NCI-H2196 treated with DMSO at 0.1 percent for 48 hours (cell line): ENCODE data around the gene ZNF629.

Experiments
- DNase-seq: peaks from one replicate; lab custom pipeline; 2025; ENCODE audit not compliant: unreplicated experiment; lab: John Stamatoyannopoulos, UW

The ZNF629 gene

DNA sequence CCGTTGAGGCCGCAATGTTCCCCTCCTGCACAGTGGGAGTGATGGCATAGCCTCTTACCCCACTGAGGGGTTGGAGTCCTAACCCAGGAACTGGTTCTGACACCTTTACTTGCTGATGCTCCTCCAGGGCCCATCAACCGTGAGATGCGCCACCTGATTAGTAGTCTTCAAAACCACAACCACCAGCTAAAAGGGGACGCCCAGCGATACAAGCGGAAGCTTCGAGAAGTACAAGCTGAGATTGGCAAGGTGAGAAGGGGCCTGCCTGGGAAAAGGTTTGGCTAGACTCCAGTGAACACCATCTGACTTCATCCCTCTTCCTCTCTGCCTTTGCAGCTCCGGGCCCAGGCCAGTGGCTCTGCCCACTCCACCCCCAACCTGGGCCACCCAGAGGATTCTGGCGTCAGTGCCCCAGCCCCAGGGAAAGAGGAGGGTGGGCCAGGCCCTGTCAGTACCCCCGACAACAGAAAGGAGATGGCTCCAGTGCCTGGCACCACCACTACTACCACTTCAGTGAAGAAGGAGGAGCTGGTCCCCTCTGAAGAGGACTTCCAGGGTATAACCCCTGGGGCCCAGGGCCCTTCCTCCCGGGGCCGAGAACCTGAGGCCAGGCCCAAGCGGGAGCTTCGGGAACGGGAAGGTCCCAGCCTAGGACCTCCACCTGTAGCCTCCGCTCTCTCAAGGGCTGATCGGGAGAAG, 19.1 kb downstream of the ZNF629 start:
- no peak for DNase-seq

DNA sequence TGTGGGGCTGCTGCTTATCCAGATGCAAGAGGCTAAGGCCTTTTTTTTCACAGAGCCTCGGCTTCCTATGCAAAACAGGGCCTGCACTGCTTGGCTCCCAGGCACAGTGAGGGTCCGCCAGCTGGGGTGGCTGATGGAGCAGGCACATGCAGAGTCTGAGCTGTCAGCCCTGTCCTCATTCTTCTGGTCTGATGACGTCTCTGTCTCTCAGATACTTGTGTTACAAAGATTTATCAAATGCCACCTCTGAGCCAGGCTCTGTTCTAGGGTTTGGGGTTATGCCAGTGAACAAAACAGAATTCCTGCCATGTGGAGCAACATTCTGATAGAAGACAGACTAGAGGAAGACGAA, 20.1 kb downstream of the ZNF629 start:
- no peak for DNase-seq

DNA sequence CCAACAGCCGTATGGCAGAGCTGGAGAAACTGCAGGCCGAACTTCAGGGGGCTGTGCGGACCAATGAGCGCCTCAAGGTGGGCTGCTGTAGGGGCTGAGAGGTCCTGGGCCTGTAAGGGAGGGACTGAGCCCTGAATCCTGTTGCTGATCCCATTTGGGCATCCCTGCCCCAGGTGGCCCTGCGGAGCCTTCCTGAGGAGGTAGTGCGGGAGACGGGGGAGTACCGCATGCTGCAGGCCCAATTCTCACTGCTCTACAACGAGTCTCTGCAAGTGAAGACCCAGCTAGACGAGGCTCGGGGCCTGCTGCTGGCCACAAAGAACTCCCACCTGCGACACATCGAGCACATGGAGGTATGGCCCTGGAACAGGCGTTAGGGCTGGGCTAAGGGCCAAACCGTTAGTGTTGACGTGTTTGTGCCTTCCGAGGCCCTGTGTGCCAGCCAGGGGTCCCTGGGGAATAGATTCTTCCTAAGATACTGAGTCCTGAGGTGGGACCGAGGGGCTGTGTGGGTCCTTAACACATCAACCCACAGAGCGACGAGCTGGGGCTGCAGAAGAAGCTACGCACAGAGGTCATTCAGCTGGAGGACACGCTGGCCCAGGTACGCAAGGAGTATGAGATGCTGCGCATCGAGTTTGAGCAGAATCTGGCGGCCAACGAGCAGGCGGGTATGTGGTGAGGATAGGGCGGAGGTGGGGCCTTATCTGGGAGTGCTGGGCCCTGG, 20.6 kb downstream of the ZNF629 start:
- no peak for DNase-seq

DNA sequence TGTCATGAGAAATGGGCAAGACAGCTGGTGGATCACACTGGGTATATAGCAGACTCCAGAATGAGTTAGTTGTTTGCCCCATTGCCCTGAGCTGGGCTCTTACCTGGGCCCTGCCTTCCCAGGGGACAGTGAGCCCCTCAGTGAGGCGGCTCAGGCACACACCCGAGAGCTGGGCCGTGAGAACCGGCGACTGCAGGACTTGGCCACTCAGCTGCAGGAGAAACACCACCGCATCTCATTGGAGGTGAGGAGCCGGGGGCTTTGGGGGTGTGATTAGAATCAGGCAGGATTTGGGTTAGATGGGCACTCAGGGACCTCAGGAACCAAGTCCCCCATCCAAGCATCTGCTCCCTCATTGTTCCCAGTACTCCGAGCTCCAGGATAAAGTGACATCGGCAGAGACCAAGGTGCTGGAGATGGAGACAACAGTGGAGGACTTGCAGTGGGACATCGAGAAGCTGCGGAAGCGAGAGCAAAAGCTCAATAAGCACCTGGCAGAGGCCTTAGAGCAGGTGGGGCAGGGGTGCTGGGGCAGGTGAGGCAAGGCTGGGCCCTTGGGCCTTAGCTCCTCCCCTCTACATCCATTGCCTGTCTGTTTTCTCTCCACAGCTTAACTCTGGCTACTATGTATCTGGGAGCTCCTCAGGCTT, 22.1 kb downstream of the ZNF629 start:
- DNase-seq = no peak

DNA sequence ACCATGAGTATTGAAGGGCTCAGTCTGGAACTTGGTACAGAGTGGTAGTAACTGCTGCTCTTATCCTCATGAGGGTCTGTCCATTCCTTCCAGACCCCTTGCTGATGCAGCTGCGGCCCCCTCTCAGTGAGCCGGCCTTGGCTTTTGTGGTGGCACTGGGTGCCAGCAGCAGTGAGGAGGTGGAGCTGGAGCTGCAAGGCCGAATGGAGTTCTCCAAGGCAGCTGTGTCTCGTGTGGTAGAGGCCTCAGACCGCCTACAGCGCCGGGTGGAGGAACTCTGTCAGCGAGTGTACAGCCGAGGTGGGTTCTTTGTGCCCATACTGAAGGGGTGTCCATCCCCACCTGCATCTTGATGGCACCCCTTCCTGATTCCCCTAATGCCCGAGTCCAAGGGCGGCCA, 22.9 kb downstream of the ZNF629 start:
- DNase-seq = no peak

DNA sequence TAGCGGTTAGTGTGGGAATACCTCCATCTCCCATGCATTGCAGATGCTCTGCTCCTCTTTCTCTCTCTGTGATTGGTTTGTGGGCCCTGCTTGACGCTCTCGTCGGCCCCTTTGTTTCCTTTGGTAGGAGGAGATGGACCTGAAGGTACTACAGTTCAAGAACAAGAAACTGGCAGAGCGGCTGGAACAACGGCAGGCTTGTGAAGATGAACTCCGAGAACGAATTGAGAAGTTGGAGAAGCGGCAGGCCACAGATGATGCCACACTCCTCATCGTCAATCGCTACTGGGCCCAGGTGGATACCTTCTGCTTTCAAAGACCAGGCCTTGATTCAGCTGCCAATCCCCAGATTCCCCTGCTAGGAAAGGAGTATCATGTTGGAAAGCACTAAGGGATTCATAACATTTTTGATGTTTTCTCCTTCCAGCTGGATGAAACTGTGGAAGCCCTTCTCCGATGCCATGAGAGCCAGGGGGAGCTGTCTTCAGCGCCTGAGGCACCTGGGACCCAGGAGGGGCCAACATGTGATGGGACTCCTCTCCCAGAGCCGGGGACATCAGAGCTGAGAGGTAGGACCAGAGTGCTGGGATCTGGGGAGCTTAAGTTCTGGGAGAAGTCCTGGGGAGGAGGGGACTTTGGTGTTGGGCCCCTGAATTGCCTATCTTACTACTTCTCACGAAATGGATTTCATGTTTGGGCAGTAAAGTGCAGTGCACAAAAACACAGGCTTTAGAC, 23.8 kb downstream of the ZNF629 start:
- DNase-seq = no peak

DNA sequence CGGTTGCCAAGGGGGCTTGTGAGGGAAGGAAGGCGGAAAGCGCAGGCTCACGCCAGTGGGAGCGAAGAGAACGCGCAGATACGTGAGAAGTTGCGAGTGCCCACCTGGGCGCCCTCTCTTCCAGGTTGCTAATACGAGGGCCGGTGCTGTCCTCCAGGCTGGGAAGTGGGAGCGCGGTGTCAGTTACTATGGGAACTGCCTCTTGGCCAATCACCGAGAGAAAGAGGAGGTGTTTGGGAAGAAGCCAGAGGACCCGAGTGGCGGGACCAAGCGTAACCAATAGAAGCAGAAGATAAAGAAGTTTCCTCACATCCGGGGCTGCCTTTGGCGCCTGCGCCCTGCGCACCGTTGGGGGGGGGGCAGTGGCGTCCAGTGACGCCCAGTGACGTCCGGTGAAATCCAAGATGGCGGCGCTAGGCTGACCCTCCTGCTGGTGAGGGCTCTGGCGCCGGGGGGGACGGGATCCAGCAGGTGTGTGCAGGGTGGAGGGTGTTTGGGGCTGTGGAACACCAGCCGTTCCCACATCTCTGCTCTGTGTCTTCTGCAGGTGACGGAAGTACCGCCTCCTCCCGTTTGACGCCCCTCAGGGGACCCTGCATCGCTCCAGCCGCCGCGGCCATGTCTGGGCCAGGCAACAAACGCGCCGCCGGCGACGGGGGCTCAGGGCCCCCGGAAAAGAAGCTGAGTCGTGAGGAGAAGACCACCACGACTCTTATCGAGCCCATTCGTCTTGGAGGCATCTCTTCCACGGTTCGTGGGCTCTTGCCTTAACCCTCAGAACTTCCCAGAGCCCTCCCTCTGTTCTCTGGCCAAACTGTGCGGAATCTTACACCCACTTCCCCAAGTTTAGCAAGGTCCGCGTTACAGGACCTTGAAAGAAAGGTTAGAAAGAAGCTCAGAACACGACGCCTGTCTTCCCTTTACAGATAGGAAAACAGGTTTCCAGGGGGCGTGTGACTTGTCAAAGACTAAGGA, 24.8 kb downstream of the ZNF629 start, which contains the start of the genes CFAP119 and RNF40:
CFAP119 (minus strand) TSS at position 135 of the 975 bp plus-strand sequence. CDS start 314 bp downstream, outside the sequence.
RNF40 (plus strand) TSS at position 395 of the 975 bp plus-strand sequence; CDS start at position 619, 224 bp downstream.
- peak; percentile 94 for DNase-seq

DNA sequence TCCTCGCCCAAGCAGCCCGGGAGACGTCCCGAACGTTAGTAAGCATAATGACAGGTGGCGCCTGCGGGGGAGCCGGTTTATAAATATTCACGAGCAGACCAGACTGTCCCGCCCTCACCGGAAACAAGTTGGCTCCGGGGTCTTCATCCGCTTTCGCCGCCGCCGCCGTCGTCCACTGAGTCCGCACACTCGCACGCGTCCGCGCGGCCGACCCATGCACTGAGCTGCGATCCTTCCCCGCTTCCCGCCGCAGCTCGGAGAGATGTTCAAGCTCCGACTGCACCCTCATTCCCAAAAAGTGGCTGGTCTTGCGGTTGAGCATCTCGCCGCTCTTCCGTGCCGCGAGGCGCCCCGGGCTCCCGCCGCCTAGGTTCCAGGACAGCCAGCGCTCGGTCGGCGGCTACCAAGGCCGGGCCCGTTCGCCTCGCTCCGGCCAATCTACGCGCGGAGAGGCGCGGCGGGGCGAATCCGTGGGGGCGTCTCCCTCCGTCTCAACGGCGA, 25.5 kb downstream of the ZNF629 start:
- no peak for DNase-seq

DNA sequence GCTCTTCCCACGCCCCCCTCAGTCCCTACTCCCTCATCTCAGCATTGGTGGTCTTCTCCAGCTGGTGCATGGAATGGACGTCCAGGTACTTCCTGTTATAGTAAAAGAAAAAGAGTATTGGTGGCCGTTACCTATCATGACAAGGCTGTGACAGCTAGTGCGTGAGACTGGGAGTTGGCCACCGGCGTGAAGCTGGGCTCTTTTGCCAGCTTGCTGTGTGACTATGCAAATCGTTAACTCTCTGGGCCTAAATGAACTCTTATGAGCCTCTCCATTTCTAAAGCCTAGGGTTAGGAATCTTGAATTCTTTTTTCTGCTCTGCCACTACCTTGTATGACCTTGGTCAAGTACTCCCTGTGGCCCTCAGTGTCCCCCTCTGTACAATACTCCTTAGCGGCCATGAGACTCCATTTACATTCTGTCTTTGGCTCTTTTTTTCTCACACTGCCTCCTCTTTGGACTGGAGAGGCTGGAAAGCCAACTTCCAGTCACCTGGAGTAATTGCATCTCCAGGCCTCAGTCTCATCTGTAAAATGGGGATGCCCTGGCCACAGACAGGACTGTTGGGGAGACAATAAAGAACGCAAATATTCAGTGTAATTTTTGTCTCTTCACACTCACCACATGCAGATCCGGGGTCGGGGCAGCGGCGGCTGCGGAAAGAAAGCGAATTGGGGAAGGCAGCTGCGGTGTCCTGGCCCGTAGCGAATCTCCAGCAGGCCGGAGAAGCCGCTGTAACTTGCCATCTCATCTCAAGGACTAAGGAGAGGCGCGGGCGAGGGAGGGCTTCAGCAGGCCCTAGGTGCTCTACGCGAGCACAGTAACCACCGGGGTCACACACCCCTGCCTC, 26.2 kb downstream of the ZNF629 start:
- DNase-seq = no peak

DNA sequence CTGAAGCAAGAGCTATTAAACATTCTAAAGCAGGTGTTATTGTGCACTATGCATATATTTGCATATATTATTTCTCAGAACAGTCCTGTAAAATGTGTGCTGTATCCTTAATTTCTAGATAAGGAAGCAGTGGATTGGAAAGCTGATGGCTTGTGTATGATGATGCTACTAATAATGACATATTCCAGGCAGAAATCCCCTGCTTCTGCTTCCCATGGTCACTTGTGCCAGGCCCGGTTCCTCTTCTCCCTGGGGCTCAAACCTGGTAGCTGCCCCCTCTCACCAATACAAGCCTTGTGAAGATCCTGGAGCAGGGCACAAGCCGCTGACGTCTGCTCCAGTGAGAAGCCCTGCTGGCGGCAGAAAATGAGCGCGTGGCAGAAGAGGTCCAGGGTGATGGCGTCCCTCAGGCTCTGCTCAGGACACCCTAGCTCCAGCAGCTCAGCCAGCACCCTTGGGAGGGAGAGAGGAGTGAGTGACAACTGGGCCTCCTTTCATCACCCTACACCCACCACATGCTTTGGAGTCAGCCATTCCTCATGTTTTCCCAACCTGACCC, 26.9 kb downstream of the ZNF629 start:
- no peak for DNase-seq

DNA sequence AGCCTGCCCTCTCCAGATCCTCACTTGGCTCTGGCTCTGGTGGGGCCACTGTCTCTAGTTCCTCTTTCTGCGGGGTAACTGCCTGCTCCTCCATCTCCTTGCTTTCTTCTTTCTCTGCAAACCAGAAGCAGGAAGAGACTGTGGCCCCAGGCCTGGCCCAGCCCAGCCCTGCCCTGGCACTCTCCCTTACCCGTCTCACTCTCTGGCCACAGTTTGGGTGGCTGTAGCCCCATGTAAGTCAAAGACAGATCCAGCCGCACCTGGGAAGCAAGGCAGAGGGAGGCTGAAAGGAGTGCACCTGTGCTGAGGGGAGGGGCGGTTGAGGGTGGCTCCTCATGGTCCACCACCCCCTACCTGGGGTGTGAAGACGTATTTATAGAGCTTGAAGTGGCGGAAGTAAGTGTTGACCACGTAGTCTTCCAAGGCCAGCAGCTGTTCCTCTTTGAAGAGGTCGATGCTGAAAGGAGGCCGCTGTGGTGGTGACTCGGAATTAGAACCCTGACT, 28.0 kb downstream of the ZNF629 start:
- no peak for DNase-seq

DNA sequence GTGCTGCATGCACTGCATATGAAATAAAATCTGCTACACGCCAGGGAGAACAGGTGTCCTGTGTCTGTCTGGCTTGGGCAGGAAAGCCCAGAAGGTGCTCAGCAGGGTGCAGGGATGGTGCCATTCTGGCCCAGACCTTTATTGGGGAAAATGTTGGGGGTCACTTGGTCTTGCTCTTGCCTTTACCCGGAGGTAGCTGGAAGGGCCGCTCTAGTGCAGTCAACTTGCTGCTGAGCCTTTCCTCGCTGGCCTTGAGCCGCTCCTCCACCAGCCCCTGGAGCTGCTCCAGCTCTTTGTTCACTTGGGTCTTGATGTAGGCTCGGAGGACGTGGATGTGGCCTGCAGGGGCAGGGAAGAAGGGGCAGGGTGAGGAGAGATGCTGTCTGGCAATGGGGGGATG, 29.7 kb downstream of the ZNF629 start:
- DNase-seq = no peak

DNA sequence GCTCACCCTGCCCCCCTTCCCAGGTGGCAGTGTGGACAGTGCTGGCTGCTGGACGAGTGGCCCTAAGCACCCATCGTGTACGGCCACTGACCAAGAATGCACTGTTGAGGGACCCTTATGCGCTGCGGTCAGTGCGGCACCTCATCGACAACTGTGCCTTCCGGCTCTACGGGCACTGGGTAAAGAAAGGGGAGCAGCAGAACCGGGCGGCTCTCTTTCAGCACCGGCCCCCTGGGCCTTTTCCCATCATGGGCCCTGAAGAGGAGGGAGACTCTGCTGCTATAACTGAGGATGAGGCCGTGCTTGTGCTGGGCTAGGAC, 30.3 kb downstream of the ZNF629 start:
- no peak for DNase-seq

DNA sequence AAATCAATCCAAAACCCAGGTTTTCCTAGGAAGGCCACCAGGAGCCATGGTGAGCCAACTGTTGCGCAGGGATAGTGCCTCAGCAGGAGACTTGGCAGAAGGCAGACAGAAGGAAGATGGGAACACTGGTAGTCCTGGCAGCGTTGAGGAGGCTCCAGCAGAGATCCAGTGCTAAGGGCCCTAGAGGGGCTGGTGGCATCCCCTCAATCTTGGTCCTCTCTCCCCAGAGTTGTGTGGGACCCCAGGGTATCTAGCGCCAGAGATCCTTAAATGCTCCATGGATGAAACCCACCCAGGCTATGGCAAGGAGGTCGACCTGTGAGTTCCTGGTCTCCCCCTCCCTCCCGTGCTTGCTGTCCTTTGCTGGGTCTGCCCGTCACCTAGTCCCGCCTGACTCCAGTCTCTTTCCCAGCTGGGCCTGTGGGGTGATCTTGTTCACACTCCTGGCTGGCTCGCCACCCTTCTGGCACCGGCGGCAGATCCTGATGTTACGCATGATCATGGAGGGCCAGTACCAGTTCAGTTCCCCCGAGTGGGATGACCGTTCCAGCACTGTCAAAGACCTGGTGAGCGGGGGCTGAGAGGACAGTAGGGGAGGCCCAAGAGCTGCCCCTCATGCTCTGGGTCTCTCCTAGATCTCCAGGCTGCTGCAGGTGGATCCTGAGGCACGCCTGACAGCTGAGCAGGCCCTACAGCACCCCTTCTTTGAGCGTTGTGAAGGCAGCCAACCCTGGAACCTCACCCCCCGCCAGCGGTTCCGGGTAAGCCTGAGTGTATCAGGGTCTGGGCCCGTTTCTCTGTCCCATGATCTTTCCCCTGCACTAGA, 30.8 kb downstream of the ZNF629 start:
- no peak for DNase-seq

DNA sequence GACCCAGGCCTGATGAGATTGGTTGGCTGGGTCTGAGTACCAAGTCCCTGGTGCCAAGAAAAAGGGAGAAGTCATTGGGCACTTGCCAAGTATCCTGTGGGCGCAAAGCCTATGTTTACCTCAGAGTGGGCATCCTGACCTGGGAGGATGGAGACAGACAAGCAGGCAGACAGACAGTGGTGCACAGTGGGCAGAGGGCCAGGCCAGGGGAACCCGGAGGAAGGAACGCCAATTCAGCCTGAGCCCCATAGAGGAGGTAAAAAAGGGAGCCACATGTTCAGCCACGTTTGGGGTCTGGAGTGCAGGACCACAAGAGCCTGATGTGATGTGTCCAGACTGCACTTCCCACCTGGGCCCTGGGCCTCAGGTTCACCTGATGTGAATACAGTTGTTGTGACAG, 33.4 kb downstream of the ZNF629 start:
- no peak for DNase-seq

DNA sequence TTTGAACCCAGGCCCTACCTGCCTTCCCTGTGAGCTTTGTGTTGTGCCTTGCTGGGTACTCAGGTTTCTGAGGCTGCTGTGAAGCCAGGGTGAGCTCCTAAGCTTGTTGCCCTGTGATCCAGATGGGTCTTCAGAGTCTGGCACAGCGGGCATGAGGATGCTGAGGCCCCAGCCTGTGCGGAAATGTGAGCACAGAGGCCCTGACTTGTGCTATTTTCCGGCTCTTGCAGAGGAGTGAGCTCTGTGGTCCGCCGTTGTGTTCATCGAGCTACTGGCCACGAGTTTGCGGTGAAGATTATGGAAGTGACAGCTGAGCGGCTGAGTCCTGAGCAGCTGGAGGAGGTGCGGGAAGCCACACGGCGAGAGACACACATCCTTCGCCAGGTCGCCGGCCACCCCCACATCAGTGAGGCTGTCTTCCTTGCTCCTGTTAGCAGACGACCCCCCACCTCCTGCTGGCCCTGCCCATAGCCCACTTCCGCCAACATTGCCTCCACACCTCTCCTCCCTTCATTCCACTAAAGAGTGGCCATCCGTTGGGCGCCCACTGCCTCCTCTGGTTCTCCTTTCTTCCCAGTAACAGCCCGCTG, 36.0 kb downstream of the ZNF629 start:
- DNase-seq = no peak

DNA sequence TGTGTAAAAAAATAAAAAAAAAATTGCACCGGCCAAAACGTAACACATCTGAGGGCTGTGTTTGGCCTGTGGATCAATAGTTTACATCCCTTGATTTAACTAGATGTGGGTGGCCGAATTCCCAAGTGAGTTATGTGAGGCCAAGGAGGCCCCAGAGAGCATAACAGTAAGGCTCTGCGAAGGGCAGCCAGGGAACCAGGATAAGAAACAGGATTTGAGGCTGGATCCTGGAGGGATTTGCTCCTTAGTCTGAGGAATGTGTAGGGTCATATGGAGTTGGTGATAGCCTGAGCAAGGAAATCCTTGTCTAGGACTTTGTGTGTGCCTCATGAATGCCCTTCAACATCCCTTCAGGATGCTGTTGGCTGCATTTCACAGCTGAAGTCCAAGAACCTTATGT, 36.8 kb downstream of the ZNF629 start:
- no peak for DNase-seq
